Stimulated activated CD4-positive, alpha-beta T cell treated with anti-CD3 and anti-CD28 coated beads, Interleukin-1b, Interleukin-23, amount 100 ng/mL, for 48 hours (primary cell): ENCODE measurements around the gene WNT7A.

Source experiments
- DNase-seq: peaks from one replicate; pipeline ENCODE4 v3.0.0-alpha.2; 2020

WNT7A gene

DNA sequence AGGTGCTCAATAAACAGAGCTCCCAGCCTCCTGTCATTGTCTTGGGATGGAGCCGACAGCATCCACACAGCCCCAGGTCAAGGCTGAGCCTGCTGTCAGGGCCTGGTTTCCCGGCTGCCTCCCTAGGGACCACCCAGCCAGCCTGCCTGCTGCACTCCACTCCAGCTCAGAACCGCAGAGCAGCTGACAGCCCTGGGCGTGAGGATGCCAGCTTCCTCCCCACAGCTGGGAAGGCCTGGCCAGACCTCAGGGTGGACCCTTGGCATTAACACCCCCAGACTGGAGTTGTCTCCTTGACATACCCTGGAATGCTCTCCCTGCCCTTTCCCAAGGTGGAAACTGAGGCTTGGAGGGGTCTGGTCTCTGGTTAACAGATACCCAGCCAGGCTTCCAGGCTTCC lies 112.0 kb downstream of the WNT7A start:
- DNase-seq: no peak

DNA sequence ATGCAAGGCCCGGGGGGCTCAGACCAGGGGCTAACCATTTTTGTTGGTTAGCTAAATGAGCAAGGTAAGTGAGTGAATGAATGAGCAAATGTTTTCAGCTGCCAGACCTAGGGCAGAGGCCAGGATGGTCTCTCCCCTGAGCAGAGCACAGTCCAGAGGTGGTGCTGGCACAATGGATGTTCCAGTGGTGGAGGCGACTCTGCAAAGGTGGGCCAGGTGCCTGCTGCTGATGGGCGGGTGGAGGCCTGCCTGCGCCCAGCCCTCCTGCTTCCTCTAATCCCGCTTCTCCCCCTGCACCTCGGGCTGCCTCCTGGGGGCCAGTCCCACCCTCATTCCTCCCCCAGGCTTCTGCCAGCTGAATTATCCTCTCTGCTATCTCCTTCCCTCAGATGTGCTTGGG lies 112.8 kb downstream of the WNT7A start:
- no peak for DNase-seq
